ENCODE measurements around the gene ABHD1. TPM values are rescaled to one million over a fixed set of nuclear protein-coding genes. Genes with fewer than 3 reads are reported as not detected.

ABHD1 gene
- total and polyA plus RNA-seq, 2 experiments from 2014 or later = 0.38 to 0.55 TPM

- TF ChIP-seq EZH2phosphoT487 (IDR thresholded peaks at IDR 0.05; ENCODE audit: unreplicated experiment) = no peak
- no peak for TF ChIP-seq ETS1 (IDR thresholded peaks at IDR 0.05)
- TF ChIP-seq REST (IDR thresholded peaks at IDR 0.05; ENCODE audit: unreplicated experiment) = no peak
Observed at GRCh38 chr2:27155069-27155520, 31.5 kb downstream of the ABHD1 start (continued).

DNA sequence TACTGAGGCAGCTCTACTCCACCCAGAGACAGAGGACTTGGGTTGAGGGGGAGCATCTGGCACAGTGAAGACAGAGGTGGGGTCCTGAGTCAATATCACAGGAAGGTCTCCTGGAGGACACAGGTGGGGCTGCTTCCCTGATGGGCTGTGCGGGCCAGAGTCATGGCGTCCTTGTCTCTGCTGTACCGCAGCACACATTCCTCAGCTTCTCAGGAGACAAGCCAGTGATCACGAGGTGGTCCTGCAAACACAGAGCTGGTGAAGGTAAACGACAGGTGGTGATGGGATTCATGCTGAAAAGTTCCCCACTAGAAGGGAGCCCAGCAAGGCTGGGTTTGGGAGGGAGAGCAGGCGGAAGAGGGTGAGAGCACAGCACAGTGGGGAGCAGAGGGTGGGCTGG is 34.9 kb downstream of the ABHD1 start:
- DNase-seq (ENCODE audit: low spot score) (no peak), ATAC-seq (peak; percentile 19; the same call in 2 of the 3 replicates)
- H3K27ac Mint-ChIP-seq = no peak overlapping the region
- H3K9me2 ChIP-seq (ENCODE audit: insufficient read depth) = no peaks in the 10 kb centered on the region
- H2AFZ ChIP-seq = peak overlapping the region; percentile 66; the same call in 1 of the 2 replicates
- no peak overlapping the region for H3K4me3 ChIP-seq
- no peak overlapping the region for H3K4me3 Mint-ChIP-seq
- no peaks in the 10 kb centered on the region for H3K36me3 Mint-ChIP-seq (ENCODE audit: low read depth)
- no peaks in the 10 kb centered on the region for H3K4me1 ChIP-seq (ENCODE audit: insufficient read depth)
- no peaks in the 10 kb centered on the region for H3K27me3 ChIP-seq (ENCODE audit: insufficient read depth)
- H3K79me2 ChIP-seq (replicated peaks; ENCODE audit: insufficient read depth) = no peaks in the 10 kb centered on the region
- H3K4me2 ChIP-seq = no peak overlapping the region
- H3K27me3 Mint-ChIP-seq (ENCODE audit: insufficient read depth, low read depth, poor library complexity) = peaks cover 15% of the 10 kb centered on the region
- peaks cover 2% of the 10 kb centered on the region; the same call in 2 of the 3 replicates for H3K4me1 Mint-ChIP-seq
- no peaks in the 10 kb centered on the region for H3K9me3 Mint-ChIP-seq
- no peak overlapping the region for H3K27ac ChIP-seq (ENCODE audit: low read depth)
- no peaks in the 10 kb centered on the region for H3F3A ChIP-seq (replicated peaks; ENCODE audit: low read depth)
- H4K20me1 ChIP-seq (replicated peaks; ENCODE audit: insufficient read depth) = no peaks in the 10 kb centered on the region
- H3K36me3 ChIP-seq (ENCODE audit: insufficient read depth) = no peaks in the 10 kb centered on the region
- TF ChIP-seq ZNF331 (CRISPR knock-in tag; IDR thresholded peaks at IDR 0.05; ENCODE audit: low read depth) = no peak
- TF ChIP-seq NANOG (IDR thresholded peaks at IDR 0.05; ENCODE audit: borderline replicate concordance) = no peak
- TF ChIP-seq POLR2AphosphoS5 (IDR thresholded peaks at IDR 0.05; ENCODE audit: low read depth) = no peak
- TF ChIP-seq JUNB (IDR thresholded peaks at IDR 0.05; ENCODE audit: unreplicated experiment) = no peak
- TF ChIP-seq, protein P1, sequence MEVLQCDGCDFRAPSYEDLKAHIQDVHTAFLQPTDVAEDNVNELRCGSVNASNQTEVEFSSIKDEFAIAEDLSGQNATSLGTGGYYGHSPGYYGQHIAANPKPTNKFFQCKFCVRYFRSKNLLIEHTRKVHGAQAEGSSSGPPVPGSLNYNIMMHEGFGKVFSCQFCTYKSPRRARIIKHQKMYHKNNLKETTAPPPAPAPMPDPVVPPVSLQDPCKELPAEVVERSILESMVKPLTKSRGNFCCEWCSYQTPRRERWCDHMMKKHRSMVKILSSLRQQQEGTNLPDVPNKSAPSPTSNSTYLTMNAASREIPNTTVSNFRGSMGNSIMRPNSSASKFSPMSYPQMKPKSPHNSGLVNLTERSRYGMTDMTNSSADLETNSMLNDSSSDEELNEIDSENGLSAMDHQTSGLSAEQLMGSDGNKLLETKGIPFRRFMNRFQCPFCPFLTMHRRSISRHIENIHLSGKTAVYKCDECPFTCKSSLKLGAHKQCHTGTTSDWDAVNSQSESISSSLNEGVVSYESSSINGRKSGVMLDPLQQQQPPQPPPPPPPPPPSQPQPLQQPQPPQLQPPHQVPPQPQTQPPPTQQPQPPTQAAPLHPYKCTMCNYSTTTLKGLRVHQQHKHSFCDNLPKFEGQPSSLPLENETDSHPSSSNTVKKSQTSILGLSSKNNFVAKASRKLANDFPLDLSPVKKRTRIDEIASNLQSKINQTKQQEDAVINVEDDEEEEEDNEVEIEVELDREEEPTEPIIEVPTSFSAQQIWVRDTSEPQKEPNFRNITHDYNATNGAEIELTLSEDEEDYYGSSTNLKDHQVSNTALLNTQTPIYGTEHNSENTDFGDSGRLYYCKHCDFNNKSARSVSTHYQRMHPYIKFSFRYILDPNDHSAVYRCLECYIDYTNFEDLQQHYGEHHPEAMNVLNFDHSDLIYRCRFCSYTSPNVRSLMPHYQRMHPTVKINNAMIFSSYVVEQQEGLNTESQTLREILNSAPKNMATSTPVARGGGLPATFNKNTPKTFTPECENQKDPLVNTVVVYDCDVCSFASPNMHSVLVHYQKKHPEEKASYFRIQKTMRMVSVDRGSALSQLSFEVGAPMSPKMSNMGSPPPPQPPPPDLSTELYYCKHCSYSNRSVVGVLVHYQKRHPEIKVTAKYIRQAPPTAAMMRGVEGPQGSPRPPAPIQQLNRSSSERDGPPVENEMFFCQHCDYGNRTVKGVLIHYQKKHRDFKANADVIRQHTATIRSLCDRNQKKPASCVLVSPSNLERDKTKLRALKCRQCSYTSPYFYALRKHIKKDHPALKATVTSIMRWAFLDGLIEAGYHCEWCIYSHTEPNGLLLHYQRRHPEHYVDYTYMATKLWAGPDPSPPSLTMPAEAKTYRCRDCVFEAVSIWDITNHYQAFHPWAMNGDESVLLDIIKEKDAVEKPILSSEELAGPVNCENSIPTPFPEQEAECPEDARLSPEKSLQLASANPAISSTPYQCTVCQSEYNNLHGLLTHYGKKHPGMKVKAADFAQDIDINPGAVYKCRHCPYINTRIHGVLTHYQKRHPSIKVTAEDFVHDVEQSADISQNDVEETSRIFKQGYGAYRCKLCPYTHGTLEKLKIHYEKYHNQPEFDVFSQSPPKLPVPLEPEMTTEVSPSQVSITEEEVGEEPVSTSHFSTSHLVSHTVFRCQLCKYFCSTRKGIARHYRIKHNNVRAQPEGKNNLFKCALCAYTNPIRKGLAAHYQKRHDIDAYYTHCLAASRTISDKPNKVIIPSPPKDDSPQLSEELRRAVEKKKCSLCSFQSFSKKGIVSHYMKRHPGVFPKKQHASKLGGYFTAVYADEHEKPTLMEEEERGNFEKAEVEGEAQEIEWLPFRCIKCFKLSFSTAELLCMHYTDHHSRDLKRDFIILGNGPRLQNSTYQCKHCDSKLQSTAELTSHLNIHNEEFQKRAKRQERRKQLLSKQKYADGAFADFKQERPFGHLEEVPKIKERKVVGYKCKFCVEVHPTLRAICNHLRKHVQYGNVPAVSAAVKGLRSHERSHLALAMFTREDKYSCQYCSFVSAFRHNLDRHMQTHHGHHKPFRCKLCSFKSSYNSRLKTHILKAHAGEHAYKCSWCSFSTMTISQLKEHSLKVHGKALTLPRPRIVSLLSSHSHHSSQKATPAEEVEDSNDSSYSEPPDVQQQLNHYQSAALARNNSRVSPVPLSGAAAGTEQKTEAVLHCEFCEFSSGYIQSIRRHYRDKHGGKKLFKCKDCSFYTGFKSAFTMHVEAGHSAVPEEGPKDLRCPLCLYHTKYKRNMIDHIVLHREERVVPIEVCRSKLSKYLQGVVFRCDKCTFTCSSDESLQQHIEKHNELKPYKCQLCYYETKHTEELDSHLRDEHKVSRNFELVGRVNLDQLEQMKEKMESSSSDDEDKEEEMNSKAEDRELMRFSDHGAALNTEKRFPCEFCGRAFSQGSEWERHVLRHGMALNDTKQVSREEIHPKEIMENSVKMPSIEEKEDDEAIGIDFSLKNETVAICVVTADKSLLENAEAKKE (CRISPR knock-in tag; IDR thresholded peaks at IDR 0.05) = no peak
- no peak for TF ChIP-seq REST (IDR thresholded peaks at IDR 0.05; ENCODE audit: unreplicated experiment)
- TF ChIP-seq ETS1 (IDR thresholded peaks at IDR 0.05) = no peak
- no peak for TF ChIP-seq EZH2phosphoT487 (IDR thresholded peaks at IDR 0.05; ENCODE audit: unreplicated experiment)

Data from GM23338 (cell line).